Measurements from ENCODE around the gene NALF2.
A peak's percentile ranks its signal among the peaks of the same experiment; 100 is the strongest.

The NALF2 gene

DNA sequence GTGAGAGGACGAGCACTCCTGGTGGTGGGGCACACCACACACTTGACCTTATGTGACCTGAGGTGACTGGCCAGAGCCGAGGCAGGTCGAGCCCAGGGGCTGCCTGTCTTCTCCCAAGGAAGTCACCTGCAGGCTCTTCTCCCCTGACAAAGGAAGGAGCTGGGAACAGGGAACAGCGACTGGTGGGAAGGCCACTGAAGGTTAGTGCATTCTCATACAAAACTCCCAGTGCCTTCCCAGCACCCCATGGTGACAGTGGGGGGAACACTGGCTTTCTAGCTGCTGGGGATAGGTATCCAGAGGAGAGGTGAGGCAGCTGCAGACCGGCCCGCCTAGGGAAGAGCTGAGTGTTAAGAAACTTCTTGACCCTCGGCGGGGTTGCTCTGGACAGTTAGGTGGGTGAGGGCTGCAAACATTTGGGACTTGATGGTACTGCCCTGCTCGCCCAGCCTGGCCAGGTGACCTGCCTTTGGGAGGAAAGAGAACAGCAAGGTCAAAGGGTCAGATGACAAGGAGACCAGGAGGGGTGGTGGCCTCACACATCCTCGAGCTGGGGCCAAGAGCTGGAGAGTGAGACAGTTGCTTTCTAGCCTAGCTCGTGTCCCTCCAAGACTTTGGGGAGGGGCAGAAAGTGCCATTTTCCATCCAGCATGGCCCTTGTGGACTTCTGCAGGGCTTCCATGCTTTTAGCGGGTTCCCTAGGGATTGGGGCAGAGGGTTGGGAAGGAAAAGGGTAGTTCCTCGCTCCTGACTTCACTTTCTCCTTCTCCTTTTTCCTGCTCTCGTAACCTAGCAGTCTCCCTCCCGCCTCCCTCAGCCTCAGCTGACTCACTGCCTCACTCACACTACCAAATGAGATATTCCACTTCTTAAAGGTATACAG lies 2.7 kb downstream of the NALF2 start:
- TF ChIP-seq, protein P1, sequence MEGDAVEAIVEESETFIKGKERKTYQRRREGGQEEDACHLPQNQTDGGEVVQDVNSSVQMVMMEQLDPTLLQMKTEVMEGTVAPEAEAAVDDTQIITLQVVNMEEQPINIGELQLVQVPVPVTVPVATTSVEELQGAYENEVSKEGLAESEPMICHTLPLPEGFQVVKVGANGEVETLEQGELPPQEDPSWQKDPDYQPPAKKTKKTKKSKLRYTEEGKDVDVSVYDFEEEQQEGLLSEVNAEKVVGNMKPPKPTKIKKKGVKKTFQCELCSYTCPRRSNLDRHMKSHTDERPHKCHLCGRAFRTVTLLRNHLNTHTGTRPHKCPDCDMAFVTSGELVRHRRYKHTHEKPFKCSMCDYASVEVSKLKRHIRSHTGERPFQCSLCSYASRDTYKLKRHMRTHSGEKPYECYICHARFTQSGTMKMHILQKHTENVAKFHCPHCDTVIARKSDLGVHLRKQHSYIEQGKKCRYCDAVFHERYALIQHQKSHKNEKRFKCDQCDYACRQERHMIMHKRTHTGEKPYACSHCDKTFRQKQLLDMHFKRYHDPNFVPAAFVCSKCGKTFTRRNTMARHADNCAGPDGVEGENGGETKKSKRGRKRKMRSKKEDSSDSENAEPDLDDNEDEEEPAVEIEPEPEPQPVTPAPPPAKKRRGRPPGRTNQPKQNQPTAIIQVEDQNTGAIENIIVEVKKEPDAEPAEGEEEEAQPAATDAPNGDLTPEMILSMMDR (conservative IDR thresholded peaks at IDR 0.05; ENCODE audit: low read length): no peak
- TF ChIP-seq EZH2phosphoT487 (IDR thresholded peaks at IDR 0.05; ENCODE audit: borderline replicate concordance): no peak
- no peaks in the 10 kb centered on the region for H4K20me1 ChIP-seq (ENCODE audit: insufficient read depth, low read length, poor library complexity, severe bottlenecking)
- no peaks in the 10 kb centered on the region for H3K27me3 ChIP-seq (ENCODE audit: insufficient read depth, low read length, poor library complexity, severe bottlenecking)
- H3K4me2 ChIP-seq (ENCODE audit: low read depth, low read length, poor library complexity, severe bottlenecking): no peak overlapping the region
- H3K36me3 ChIP-seq (ENCODE audit: insufficient read depth, low read length): no peaks in the 10 kb centered on the region
- H3K9me2 ChIP-seq (replicated peaks; ENCODE audit: low read depth, low read length): no peaks in the 10 kb centered on the region
- no peak overlapping the region for H2AFZ ChIP-seq (ENCODE audit: low read length)
- H3K9me3 ChIP-seq (ENCODE audit: insufficient read depth, low read depth, low read length): no peaks in the 10 kb centered on the region
- no peaks in the 10 kb centered on the region for H3K79me2 ChIP-seq (ENCODE audit: insufficient read depth, low read length)
- H3K4me1 ChIP-seq (ENCODE audit: insufficient read depth, low read length, poor library complexity, severe bottlenecking): peaks cover 5% of the 10 kb centered on the region
- H3F3A ChIP-seq (ENCODE audit: low read depth): no peaks in the 10 kb centered on the region
- H3K9ac ChIP-seq (ENCODE audit: low read depth, low read length, poor library complexity, severe bottlenecking): no peak overlapping the region
- H3K4me3 ChIP-seq (ENCODE audit: low read length, poor library complexity, severe bottlenecking): no peak overlapping the region

- no peak for TF ChIP-seq EZH2phosphoT487 (IDR thresholded peaks at IDR 0.05; ENCODE audit: borderline replicate concordance)
- TF ChIP-seq, protein P1 (conservative IDR thresholded peaks at IDR 0.05; ENCODE audit: low read length): no peak
- Histone ChIP-seq H3K4me3 (ENCODE audit: low read length, poor library complexity, severe bottlenecking) (no peak overlapping the region), H3F3A (ENCODE audit: low read depth) (no peaks in the 10 kb centered on the region), H3K9me3 (ENCODE audit: insufficient read depth, low read depth, low read length) (no peaks in the 10 kb centered on the region), H3K4me1 (ENCODE audit: insufficient read depth, low read length, poor library complexity, severe bottlenecking) (peaks cover 5% of the 10 kb centered on the region), H3K36me3 (ENCODE audit: insufficient read depth, low read length) (no peaks in the 10 kb centered on the region), H3K9ac (ENCODE audit: low read depth, low read length, poor library complexity, severe bottlenecking) (no peak overlapping the region), H3K9me2 (replicated peaks; ENCODE audit: low read depth, low read length) (no peaks in the 10 kb centered on the region), H3K27me3 (ENCODE audit: insufficient read depth, low read length, poor library complexity, severe bottlenecking) (no peaks in the 10 kb centered on the region), H3K79me2 (ENCODE audit: insufficient read depth, low read length) (no peaks in the 10 kb centered on the region), H4K20me1 (ENCODE audit: insufficient read depth, low read length, poor library complexity, severe bottlenecking) (no peaks in the 10 kb centered on the region), H3K4me2 (ENCODE audit: low read depth, low read length, poor library complexity, severe bottlenecking) (no peak overlapping the region), H2AFZ (ENCODE audit: low read length) (no peak overlapping the region)
Observed at GRCh38 chrX:69507500-69507789, 3.3 kb downstream of the NALF2 start.

DNA sequence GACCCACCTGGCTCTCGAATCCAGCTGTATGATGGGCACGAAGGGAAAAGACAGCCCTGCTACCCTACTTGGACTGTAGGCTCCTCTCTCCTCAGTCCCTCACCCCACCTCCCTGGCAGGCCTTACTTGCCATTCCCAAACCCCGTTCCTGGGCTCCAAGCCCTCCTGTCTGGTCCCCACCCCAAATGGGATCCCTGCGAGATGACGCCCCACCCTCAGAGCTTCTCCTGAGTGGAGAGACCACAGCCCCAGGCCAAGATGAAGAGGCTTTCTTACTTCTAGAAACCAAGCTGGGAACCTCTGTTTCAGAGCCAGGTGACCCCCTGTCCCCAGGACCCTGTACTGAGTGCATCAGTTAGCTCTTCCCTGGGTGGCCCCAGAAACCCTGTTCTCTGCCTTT lies 4.5 kb downstream of the NALF2 start:
- no peaks in the 10 kb centered on the region for H3K9me2 ChIP-seq (replicated peaks; ENCODE audit: low read depth, low read length)
- no peaks in the 10 kb centered on the region for H3K9me3 ChIP-seq (ENCODE audit: insufficient read depth, low read depth, low read length)
- H3K27me3 ChIP-seq (ENCODE audit: insufficient read depth, low read length, poor library complexity, severe bottlenecking): no peaks in the 10 kb centered on the region
- no peak overlapping the region for H3K9ac ChIP-seq (ENCODE audit: low read depth, low read length, poor library complexity, severe bottlenecking)
- H3K79me2 ChIP-seq (ENCODE audit: insufficient read depth, low read length): no peaks in the 10 kb centered on the region
- H3K4me3 ChIP-seq (ENCODE audit: low read length, poor library complexity, severe bottlenecking): no peak overlapping the region
- no peaks in the 10 kb centered on the region for H4K20me1 ChIP-seq (ENCODE audit: insufficient read depth, low read length, poor library complexity, severe bottlenecking)
- H3K36me3 ChIP-seq (ENCODE audit: insufficient read depth, low read length): no peaks in the 10 kb centered on the region
- H2AFZ ChIP-seq (ENCODE audit: low read length): no peak overlapping the region
- peak overlapping the region; percentile 42 for H3K4me2 ChIP-seq (ENCODE audit: low read depth, low read length, poor library complexity, severe bottlenecking)
- TF ChIP-seq EZH2phosphoT487 (IDR thresholded peaks at IDR 0.05; ENCODE audit: borderline replicate concordance): no peak
- TF ChIP-seq, protein P1 (conservative IDR thresholded peaks at IDR 0.05; ENCODE audit: low read length): no peak
- no peaks in the 10 kb centered on the region for H3F3A ChIP-seq (ENCODE audit: low read depth)
- H3K4me1 ChIP-seq (ENCODE audit: insufficient read depth, low read length, poor library complexity, severe bottlenecking): peaks cover 5% of the 10 kb centered on the region

Data from Loucy (cell line).